IPS-NIHi7 (cell line): ENCODE measurements around the gene RPL38.

ENCODE experiments used
- DNase-seq: peaks from one replicate; pipeline ENCODE4 v3.0.0; 2012; ENCODE audit warnings: mixed read lengths; ENCODE audit errors: extremely low spot score

RPL38 gene

DNA sequence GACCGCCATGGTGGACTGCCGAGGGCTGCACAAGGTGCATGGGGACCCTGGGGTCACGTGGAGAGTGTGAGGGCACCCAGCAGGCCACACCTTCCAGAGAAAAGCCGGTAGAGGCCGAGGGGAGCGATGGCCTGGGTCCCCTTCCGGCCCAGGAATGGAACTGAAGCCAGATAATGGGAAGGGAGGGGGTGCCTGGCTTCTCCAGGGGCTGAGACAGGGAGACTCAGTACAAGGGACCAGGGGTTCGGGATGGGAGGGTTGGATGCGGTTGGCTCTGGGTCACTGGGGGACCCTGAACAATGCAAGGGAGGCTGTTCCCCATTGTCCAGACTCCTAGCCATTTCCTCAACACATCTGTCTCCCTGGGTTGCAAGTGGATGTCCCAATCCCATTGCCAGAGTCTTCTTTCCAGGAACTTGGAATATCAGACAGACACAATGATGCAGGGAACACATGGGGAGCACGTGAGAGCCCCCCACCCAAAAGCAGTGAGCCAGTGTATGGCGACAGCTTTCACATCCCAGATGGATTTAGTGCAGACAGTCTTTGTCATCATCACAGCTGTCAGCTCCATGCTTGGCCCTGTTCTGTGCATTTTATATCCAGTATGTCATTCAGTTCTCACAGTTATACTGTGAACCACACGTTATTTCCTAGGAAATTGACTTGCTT, 47.0 kb downstream of the RPL38 start:
- DNase-seq = no peak

- no peak for DNase-seq
These were observed 47.6 kb downstream of the RPL38 start for GRCh38 chr17:74251051-74251450.

- no peak for DNase-seq
These were observed 48.1 kb downstream of the RPL38 start for GRCh38 chr17:74251569-74251968.

DNA sequence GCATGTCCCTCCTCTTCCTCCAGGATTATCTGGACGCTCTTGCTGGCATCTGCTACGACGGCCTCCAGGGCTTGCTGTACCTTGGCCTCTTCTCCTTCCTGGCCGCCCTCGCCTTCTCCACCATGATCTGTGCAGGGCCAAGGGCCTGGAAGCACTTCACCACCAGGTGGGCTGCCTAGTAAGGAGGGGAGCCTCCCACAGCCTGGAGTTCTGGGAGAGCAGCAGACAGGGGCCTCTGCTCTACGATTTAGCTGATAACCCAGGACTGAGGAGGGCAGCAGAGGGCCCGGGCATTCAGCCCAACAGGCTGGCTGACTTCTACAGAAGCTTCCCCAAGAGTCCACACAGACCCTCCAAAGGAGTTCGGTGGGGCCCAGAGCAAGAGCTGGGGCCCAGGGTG, 48.7 kb downstream of the RPL38 start:
- no peak for DNase-seq

DNA sequence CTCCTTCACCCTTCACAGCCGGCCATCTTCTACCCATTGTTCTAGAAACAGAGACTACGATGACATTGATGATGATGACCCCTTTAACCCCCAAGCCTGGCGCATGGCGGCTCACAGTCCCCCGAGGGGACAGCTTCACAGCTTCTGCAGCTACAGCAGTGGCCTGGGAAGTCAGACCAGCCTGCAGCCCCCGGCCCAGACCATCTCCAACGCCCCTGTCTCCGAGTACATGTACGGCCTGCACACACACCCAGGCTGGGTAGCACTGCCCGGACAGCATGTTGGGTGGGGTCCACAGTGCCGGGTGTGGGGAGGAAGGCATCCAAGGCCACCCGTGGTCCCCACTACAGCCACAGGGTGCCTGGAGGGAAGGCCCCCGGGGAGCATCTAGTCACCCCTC, 49.6 kb downstream of the RPL38 start:
- DNase-seq = no peak

GRCh38 chr17:74257311-74257710, 53.8 kb downstream of the RPL38 start:
- no peak for DNase-seq

DNA sequence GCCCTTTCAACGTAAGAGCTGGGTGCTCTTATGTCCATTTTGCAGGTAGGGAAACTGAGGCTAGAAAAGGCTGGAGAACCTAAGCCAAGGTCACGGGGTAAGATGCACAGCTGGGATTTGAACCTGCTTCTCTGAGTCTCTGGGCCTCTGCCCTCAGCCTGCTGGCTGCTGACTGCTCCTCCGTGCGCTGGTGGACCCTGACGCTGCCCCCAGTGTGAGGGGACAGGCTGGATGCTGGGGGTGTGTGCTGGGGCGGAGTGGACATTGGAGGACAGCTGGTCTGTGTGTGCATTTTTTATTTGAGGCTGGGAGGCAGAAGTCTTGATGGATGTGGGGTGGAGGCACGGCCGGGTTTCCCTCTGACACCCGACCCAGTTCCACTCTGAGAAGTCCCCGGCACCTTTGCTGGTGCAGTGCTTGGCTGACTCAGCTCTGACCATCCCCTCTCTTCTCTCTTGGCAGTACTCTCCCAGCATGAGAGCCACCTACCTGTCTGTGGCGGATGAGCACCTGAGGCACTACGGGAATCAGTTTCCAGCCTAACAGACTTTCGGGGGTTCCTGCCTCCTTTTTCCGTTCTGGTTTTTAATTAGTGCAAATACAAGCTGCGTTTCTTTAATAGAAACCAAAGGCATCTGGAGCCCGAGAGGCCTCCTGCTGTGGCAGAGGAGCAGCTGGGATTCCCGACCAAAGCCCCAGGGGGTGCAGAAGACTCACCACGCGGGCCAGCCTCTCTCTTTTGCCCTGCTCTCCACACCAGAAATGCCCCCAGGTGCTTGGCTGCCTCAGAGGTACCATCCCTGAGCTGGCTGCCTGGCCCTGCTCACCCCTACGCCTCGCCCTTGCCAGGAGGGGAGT, 56.4 kb downstream of the RPL38 start:
- peak; percentile 73 for DNase-seq
